GM19328 (cell line): Measurements from ENCODE around the gene XIRP2.
"Not testable (repeated sequence)": the region's sequence is repeated elsewhere in the genome, so short reads cannot be mapped to it uniquely, and the experiment has no call there.

Experiments used
- ATAC-seq: cut with Tn5 transposase; IDR thresholded peaks from one replicate; pipeline ENCODE4 v1.9.1; 2021; ENCODE audit warnings: mild to moderate bottlenecking, moderate library complexity; ENCODE audit not compliant: unreplicated experiment

Gene XIRP2

DNA sequence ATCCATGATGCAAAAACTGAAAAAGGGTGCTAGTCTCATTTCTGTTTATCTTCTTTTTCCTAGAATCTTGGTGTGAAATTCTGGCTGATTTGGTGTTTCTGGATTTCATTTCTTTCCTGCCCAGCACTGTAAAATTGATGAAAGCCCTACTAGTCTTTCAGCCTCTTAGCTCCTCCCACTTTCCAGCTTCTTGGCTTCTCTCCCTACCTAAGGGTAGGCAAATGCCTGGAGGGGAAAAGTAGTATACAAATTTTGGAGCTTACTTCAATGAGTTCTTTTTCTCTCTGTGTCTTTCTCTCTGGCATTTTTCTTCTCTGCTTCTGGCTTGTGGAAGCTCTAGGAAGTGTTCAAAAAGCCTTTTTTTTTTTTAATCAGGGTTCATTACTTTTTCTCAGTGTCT, 160.5 kb downstream of the XIRP2 start:
- ATAC-seq = no peak

GRCh38 chr2:167049659-167050058, 161.4 kb downstream of the XIRP2 start:
- ATAC-seq = no peak

DNA sequence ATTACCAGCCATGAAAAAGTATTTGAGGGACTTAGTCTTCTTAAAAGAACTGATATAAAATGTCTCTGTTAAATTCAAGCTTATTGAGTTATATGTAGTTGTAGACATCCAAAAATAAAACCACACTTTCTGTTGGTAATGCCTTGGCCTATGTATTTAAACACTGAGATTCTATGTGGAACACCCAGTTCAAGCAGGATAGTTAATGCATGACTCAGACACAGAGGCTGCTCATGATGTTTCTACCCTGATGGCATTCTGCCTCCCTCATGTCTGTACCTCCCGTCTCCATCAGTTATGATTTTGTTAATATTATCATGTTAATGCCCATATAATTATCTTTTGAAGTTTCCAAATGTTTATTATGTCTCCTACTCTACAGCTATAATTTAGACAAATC, 164.5 kb downstream of the XIRP2 start:
- ATAC-seq = no peak

DNA sequence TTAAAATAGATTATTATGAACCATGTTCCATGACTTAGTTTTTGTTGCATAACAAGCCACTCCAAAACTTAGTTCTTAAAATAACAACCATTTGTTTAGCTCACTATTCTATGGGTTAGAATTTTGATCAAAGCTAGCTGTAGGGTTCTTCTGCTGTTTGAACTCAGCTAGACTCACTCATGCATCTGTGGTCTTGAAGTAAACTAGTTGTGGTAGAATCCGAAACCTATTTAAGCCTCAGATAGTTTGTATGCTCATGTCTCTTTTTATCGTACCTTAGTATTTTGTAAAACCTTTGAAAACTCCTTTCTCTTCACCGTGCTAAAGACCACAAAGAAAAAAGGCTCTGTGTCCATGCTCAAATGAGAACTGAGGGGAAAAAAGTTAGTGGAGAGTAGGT, 166.6 kb downstream of the XIRP2 start:
- ATAC-seq = no peak

DNA sequence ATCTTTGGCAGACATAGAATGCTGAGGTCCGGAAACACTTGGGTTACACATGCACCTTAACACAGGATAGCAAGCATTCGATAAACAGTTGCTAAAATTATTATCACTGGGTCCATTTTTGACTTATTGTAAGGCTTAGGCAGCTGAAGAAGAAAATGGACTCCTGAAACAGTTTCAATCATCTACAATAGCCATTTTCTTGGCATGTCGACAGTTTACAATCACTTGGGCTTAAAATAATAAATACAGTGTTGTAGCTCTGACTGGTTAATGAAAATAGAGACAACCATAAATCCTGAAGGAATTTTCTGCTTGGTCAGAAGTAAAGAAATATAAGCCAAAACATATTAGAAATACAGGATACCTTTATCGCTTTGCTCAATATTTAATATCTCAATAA, 169.2 kb downstream of the XIRP2 start:
- ATAC-seq = no peak

GRCh38 chr2:167059173-167059572, 170.9 kb downstream of the XIRP2 start:
- no peak for ATAC-seq

- ATAC-seq = no peak
Observed at GRCh38 chr2:167069855-167070254, 181.6 kb downstream of the XIRP2 start.

DNA sequence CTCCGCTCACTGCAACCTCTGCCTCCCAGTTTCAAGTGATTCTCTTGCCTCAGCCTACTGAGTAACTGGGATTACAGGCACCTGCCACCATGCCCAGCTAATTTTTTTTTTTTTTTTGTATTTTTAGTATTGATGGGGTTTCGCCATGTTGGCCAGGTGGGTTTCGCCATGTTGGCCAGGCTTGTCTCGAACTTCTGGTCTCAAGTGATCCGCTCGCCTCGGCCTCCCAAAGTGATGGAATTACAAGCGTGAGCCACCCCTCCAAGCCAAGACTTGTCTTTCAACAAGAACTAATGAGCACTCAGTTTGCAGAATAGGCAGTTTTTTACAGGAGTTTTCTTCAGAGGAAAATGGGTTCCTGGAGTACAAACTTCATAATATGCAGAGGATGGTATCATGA, 187.4 kb downstream of the XIRP2 start:
- ATAC-seq = not testable (repeated sequence)

DNA sequence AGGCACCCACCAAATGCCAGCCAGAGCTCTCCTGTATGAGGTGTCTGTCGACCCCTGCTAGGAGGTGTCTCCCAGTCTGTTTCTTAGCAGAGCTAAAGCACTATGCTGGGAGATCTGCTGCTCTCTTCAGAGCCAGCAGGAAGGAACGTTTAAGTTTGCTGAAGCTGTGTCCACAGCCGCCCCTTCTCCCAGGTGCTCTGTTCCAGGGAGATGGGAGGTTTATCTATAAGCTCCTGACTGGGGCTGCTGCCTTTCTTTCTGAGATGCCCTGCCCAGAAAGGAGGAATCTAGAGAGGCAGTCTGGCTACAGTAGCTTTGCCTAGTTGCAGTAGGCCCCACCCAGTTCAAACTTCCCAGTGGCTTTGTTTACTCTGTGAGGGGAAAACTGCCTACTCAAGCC, 210.7 kb downstream of the XIRP2 start:
- not testable (repeated sequence) for ATAC-seq

GRCh38 chr2:167100506-167100905, 212.2 kb downstream of the XIRP2 start:
- ATAC-seq = no peak

- ATAC-seq = no peak
Observed at GRCh38 chr2:167103028-167103756, 214.9 kb downstream of the XIRP2 start.

- ATAC-seq = no peak
Observed at GRCh38 chr2:167103757-167104133, 215.5 kb downstream of the XIRP2 start.

- ATAC-seq = no peak
Observed at GRCh38 chr2:167104691-167105090, 216.4 kb downstream of the XIRP2 start.

DNA sequence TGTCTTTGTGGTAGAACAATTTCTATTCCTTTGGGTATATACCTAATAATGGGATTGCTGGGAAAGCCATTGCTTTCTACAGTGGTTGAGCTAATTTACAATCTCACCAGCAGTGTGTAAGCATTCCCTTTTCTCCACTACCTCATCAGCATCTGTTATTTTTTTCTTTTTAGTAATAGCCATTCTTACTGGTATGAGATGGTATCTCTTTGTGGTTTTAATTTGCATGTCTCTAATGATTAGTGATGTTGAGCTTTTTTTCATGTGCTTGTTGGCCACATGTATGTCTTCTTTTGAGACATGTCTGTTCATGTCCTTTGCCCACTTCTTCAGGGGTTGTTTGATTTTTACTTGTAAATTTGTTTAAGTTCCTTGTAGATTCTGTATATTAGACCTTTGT, 221.4 kb downstream of the XIRP2 start:
- ATAC-seq = not testable (repeated sequence)

DNA sequence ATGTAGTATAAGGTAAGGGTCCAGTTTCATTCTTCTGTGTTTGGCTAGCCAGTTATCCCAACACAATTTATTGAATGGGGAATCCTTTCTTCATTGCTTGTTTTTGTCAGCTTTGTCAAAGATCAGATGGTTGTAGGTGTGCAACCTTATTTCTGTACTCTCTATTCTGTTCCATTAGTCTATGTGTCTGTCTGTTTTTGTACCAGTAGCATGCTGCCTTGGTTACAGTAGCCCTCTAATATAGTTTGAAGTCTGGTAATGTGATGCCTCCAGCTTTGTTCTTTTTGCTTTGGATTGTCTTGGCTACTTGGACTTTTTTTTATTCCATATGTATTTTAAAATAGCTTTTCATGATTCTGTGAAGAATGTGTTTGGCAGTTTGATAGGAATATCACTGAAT, 222.1 kb downstream of the XIRP2 start:
- ATAC-seq = no peak

GRCh38 chr2:167114018-167114417, 225.7 kb downstream of the XIRP2 start:
- ATAC-seq = no peak

GRCh38 chr2:167115541-167115940, 227.3 kb downstream of the XIRP2 start:
- no peak for ATAC-seq

GRCh38 chr2:167122389-167122788, 234.1 kb downstream of the XIRP2 start:
- ATAC-seq = no peak

GRCh38 chr2:167126165-167126564, 237.9 kb downstream of the XIRP2 start:
- ATAC-seq = no peak

DNA sequence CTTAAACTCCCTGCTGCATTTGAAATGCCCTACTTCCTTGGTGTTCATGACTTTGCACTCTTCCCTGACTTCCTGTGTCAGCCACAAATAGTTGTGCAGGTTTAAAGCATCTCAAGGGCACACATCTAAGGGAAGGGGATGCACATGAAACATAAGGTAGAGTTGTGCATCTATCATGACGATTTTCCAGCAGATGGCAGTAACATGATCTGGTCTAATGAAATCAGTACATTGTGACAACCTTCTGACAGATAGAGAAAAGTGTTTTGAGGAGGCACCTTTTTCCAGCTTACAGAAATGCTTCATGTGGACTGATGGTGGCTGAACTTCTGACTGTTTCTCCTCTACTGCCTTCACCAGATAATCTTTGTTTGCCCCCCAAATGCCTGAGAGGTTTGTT, 238.9 kb downstream of the XIRP2 start:
- no peak for ATAC-seq

DNA sequence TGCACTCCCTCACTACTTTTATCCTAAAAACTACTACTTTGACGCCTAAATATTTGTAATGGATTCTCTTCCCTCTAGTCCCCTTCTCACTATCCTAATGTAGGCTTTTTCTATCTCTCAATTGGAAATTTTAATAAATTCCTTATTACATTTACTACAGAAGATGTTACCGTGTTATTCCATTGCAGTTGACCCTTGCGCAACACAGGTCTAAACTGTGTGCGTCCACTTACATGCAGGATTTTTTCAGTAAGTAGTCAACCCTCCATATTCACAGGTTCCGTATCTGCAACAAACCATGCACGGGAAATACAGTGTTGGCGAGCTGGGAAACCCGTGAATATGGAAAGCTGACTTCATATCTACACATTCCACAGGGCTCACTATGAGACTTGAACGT, 239.8 kb downstream of the XIRP2 start:
- no peak for ATAC-seq

- no peak for ATAC-seq
Observed at GRCh38 chr2:167132066-167132465, 243.8 kb downstream of the XIRP2 start.

- no peak for ATAC-seq
Observed at GRCh38 chr2:167132906-167133555, 244.8 kb downstream of the XIRP2 start.
